H1 (cell line): ENCODE data around the gene GATB. TPM values are rescaled to one million over a fixed set of nuclear protein-coding genes. Genes with fewer than 3 reads are reported as not detected.

Source experiments
- KDM5A ChIP-seq: fragments of 200-600 bp; IDR thresholded peaks from 2 replicates; pipeline ENCODE4 v1.7.1; 2012; ENCODE audit warnings: mild to moderate bottlenecking, low read length, inconsistent platforms, mixed read lengths
- polyA plus RNA-seq, 7 experiments: library from polyadenylated mRNA; depleted of rRNA in 3 of 7; stranded (reverse) in 5 of 7; unstranded in 2 of 7; fragments of >200 nt in 5 of 7; fragments of 200-250 nt in 2 of 7; gene quantifications; 1 replicate in 5 of 7; 2 replicates in 1 of 7; 4 replicates in 1 of 7; pipeline versions ENCODE4 v1.2.1 to v1.2.3, GENCODE V29; 2011 to 2013; ENCODE audit warnings: missing spikeins in 2 of 7, mixed read lengths in 2 of 7
- total RNA-seq: library from RNA; stranded (reverse); fragmentation: NEBNext Ultra II Directional; extraction: Animal tissue kit (Norgen Biotek cat#: 25700); gene quantifications from 2 replicates; pipeline ENCODE4 v1.2.1, GENCODE V29; 2021

The GATB gene
- total and polyA plus RNA-seq, 2 of the 8 experiments (the other 6 are each of a cell fraction or from before 2014, with no cell fraction given) = 15.3 to 18.0 TPM

GRCh38 chr4:151627491-151627890, 133.3 kb downstream of the GATB start (continued):
- no peak for TF ChIP-seq KDM5A
